GM19397 (cell line): ENCODE data around the gene SNX24.
A peak's percentile ranks its signal among the peaks of the same experiment; 100 is the strongest.

Experiments
- ATAC-seq: cut with Tn5 transposase; IDR thresholded peaks from one replicate; pipeline ENCODE4 v1.9.1; 2021; ENCODE audit warnings: mild to moderate bottlenecking, moderate library complexity; ENCODE audit not compliant: unreplicated experiment

SNX24 gene

GRCh38 chr5:122915717-122916461 is 70.5 kb downstream of the SNX24 start:
- ATAC-seq, result peak; percentile 89

- ATAC-seq, result no peak
Measured at GRCh38 chr5:122916490-122916889, 71.1 kb downstream of the SNX24 start.

DNA sequence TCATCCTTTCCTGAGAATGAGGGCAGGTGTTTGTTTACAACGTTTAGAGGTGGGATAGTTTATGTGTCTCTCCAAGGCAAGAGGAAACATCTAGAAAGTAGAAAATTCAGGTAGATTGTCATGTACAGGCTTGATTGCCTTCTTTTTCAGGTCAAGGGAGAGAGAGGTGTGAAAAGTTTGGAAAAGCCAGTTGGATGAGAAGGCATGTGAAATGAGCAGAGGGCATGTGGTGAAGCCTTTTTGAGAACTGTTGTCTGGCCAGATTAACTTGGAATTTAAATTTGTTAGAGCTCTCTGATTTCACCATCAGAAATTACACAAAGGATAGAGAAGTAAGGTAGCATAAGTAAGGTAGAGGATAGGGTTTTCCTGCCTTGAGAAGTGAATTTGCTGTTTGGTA is 74.6 kb downstream of the SNX24 start:
- ATAC-seq, result no peak

GRCh38 chr5:122921826-122922225 is 76.4 kb downstream of the SNX24 start:
- ATAC-seq, result no peak

GRCh38 chr5:122924203-122924602 is 78.8 kb downstream of the SNX24 start:
- no peak for ATAC-seq

- no peak for ATAC-seq
Measured at GRCh38 chr5:122924719-122925395, 79.4 kb downstream of the SNX24 start.

GRCh38 chr5:122929001-122929400 is 83.6 kb downstream of the SNX24 start:
- no peak for ATAC-seq

DNA sequence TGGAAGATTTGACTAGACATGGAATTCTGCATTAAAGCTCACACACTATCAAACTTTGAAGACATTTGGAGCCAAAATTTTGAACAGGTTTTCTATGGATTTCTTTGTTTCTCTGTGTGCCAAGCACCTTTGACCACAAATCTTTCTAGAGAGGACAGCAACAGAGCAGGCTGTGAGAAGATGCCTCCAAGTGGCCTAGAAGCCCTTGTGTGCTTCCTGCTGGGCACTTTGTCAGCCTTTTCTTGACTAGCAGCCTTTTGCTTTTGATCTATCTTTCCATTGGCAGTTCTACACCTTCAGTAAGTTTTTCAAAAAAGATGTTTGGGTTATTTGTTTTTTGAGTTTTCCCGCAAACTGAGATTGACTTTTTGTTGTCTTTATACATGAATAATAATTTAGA is 84.6 kb downstream of the SNX24 start:
- ATAC-seq, result no peak

- ATAC-seq, result no peak
Measured at GRCh38 chr5:122933956-122934355, 88.5 kb downstream of the SNX24 start.

- ATAC-seq, result no peak
Measured at GRCh38 chr5:122936088-122936487, 90.7 kb downstream of the SNX24 start.

DNA sequence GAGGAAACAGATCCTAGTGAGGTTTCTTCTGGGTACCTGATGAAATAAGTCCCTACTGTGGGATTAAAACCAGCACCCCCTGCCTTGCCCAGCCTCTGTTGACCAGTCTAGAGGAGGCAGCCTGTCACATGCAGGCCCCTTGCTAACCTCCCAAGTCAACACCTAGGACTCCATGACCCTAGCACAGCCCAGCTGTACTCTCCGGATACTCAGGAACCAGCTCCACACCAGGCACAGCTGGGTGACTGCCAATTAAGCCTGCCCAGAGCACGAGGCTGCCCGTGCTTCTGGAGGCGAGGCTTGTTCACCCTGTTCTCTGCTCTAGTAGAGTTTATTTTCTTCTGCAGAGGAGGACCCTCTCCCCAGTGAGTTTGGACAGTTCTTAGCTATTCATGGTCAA is 92.5 kb downstream of the SNX24 start:
- no peak for ATAC-seq

DNA sequence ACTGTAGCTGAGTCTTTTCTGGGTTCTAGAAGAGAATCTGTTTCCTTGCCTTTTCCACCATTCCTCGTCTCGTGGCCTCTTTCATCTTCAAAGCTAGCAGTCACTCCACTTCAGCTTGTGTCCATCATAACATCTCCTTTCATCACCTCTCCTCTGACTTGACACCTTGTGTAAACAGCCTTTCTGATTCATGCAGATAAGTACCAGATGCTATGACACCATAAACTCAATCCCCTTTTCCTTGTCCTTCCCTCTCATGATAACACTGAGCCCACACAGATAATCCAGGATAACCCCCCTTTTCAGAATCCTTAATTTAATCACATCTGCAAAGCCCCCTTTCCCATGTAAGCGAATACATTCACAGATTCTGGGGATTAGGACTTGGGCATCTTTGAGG is 95.5 kb downstream of the SNX24 start:
- ATAC-seq, result no peak

DNA sequence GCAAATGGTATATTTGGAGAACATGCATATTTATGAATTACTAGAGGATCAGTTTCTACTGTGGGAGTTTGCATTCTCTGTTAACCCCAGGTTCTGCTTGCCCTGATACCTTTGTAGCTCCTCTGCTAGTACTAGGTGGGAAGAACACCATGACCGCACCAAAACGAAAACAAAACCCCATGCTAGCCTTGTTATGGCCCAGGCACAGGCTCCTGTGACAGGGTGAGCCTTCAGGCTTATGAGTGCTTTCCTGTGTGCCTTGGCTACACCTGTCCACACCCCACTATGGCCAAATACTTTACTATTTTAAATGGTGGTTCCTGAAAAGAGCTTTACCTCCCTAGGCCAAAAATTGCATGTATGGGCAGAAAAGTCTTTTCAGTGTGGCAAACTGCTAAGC is 96.3 kb downstream of the SNX24 start:
- ATAC-seq, result no peak

- no peak for ATAC-seq
Measured at GRCh38 chr5:122942164-122942914, 96.9 kb downstream of the SNX24 start.

DNA sequence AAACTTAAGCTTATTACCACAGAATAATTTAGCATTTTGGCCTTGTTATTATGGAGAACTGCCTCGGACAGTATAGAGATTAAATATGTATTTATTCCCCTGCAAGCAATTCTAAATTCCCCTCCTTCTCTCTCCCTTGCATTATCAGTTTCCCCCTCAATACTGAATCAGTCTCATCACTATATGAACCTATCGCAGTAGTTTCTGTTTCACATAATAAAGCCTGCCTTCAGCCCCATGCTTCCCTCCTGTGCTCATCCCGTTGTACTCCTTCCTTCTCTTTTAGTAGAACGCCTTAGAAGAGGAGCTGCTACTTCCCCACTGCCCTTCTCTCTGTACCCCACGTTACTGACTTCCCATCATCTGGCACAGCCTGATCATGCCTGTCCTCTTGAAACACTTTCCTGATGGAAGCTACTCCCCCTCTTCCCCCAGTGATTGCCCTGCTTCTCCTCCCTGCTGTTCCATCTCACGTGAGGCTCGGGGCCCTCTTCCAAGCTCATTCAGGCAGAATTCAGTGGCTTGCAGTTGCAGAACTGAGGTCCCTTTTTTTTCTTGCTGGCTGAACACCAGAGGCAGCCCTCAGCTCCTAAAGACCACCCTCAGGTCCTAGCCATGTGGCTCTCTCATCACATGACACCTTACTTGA is 97.8 kb downstream of the SNX24 start:
- ATAC-seq, result no peak

DNA sequence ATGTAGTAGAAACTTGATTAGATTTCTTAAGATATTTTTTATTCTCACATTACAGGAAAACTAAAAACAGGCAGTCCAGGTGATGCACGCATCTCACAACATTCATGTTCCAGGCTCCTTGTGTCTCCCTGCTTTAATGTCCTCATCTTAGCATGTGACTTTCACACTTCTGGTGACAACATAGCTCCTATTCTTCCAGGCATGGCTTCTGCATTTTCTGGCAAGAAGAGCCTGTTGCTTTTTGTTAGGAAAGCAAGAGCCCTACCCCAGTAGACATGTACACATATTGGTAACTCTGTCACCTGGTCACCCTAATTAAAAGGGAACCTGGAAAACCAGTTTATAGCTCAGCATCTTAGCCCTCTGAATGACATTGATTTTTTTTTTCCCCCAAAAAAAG is 98.6 kb downstream of the SNX24 start:
- no peak for ATAC-seq

DNA sequence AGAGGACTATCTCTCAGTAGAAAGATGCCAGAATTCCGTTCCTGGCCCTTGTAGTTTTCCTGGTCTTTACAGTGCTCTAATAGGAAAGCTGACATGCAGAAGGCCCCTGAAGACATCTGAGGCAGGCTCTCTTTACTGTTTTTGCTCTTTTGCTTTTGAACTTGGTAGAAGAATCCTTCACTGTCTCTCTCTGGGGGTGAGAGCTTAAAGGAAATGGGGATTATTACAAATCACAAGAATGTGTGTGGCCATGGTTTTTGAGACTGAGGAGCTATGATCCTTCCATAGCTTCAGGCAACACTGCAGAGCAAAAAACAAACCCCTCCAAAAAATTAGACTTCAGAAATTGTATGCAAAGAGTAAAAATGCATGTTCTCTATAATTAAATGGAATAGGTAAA is 102.0 kb downstream of the SNX24 start:
- ATAC-seq, result no peak

DNA sequence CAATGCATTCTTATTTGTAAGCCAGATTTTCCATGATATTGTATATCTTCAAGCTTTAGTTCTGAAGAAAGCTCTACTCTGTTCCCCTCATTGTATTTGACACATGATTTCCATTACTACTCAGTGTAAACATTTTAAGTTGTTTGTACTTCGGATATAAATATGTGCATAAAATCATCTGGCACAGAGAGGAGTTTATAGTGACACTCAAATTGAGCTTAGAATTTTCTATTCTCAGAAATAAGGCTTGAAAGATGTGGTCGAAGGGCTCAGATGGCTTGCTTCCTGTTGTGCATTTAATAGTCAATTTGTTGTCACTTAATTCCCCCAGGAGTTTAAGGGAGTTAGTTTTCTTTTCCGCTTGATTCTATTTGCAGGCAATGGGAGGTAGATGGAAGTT is 102.4 kb downstream of the SNX24 start:
- ATAC-seq, result no peak

DNA sequence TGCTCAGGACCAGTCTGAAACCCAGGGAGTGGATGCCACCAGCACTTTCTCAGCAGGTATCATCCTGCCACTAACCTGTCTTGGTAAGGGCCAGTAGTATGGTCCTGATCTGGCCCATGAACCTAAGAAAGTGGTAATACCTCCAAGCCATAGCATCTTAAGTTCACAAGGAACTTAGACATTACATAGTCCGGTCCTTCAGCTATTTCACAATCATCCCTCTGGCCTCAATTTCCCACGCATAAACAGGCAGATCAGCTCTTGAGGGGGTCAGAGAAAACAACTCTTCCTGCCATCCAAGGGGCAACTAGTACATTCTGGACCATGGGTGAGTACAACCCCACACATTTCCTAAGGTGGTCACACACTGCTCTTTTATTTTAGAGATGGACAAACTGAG is 102.9 kb downstream of the SNX24 start:
- no peak for ATAC-seq

DNA sequence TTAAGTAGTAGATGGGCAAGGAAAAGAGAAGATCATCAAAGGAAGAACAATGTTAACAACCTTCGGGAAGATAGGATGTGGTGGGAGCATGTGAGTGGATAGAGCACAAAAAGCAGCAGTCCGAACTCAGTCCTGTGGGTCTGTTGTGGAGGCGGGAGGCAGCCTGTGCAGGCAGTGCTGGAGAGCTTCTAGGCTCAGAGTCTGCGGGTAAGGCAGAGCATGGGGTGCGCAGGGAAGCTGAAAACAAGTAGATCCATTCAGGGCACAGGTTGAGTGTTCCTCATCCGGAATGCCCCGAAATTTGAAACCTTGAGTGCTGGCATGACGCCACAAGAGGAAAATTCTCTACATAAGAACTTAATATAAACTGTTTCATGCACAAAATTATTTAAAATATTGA is 106.2 kb downstream of the SNX24 start:
- no peak for ATAC-seq

GRCh38 chr5:122954719-122955118 is 109.3 kb downstream of the SNX24 start:
- ATAC-seq, result no peak
